Measurements from ENCODE around the gene SRGAP2C.
"Not testable (repeated sequence)": the region's sequence is repeated elsewhere in the genome, so short reads cannot be mapped to it uniquely, and the experiment has no call there.

The SRGAP2C gene

GRCh38 chr1:121184290-121185127, at the start of gene SRGAP2C, which contains the start of gene FAM72B:
Gene SRGAP2C, plus strand, starts transcription at chr1:121184975. Its CDS starts 2,472 bp downstream, at chr1:121187447.
Gene FAM72B, minus strand, starts transcription at chr1:121184340. Its CDS starts 851 bp downstream, at chr1:121183489.
- DNase-seq (ENCODE audit: extremely low read depth in 1 of 2, low read depth in 1 of 2) = peak; percentile 75 to 91

- not testable (repeated sequence) for DNase-seq (ENCODE audit: extremely low read depth in 1 of 2, low read depth in 1 of 2)
Observed at GRCh38 chr1:121140393-121140792, 44.4 kb upstream of the SRGAP2C start.

DNA sequence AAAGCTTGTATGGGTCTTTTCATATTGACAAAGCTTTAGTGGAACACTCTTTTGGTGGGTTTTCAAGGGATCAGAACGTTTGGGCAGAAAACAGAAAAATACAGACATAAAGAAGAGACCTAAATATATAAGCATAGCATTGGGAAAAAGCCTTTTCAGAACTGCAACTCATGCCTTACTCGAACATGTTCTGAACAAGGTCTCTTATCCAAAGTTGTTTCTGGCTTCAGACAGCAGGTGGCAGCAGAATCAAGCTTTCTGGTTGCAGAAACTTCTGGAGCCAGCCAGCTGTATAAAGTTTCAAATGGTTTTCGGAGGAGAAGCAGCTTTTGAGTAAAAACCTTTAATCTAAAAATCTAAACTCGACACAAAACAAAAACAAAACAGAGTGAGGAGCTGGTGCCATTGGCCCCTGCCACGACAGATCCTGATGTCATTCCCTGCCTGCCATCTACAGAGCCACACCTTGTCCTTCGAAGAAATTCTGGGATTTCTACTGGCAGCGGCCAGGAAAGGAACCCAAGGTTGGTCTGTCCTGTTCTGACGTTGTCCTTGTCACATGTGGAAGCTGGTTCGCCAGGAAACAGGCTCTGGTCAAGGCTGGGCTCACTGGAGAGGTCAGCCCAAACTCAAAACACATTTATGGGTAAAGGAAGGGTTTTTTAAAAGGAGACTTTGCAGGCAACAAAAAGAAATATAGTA, 36.1 kb upstream of the SRGAP2C start:
- DNase-seq (ENCODE audit: extremely low read depth in 1 of 2, low read depth in 1 of 2) = not testable (repeated sequence)

DNA sequence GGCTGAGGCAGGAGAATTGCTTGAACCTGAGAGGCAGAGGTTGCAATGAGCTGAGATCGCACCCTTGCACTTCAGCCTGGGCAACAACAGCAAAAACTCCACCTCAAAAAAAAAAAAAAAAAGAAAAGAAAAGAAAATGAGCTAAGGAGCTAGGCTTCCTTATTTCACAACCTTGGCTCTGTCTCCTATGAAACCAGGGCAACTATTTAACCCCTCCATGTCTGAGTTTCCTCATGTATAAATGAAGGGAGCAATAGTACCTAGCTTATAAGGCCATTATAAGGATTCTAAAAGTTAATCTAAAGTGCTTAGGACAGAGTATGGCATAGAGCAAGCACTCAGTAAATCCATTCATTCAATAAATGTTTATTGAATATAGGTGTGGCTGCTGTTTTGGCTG, 33.5 kb upstream of the SRGAP2C start:
- not testable (repeated sequence) for DNase-seq (ENCODE audit: extremely low read depth in 1 of 2, low read depth in 1 of 2)

DNA sequence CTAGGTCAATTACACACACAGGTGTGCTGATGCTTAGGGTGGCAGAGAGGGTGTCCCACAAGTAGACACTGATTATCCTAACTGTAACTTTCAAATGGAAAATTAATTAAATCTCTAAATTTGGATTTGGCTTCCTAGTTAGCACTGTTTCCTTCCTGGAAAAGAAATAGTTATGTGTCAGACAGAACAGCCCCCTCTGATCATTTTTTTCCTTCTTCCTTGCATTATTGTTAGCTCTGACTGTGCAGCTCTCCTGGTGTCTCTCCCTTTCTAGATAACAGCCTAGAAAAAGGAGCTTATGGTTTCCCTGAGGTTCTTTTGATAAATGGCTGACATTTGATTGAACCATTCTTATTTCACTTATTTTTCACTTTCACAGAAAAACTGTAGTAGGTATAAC, 32.0 kb upstream of the SRGAP2C start:
- DNase-seq (ENCODE audit: extremely low read depth in 1 of 2, low read depth in 1 of 2) = not testable (repeated sequence)

DNA sequence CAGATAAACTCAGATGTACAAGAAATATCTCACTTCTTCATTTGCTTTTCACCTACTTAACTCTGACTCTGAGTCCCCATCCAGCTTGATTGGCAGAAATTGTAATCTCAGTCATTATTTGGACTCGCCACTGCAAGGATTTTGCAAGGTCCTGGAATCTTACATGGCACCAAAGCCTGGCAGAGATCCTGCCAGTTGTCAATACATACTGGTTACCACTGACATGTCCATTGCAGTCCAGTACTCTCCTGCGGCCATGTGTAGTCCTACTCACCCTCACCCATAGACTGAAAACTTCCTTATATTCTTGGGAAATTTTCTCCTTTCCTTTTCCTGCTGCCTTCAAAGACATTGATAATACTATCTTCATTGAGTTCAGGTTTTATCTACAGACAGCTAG, 30.0 kb upstream of the SRGAP2C start:
- not testable (repeated sequence) for DNase-seq (ENCODE audit: extremely low read depth in 1 of 2, low read depth in 1 of 2)

GRCh38 chr1:121155671-121156358, 29.0 kb upstream of the SRGAP2C start:
- not testable (repeated sequence) for DNase-seq (ENCODE audit: extremely low read depth in 1 of 2, low read depth in 1 of 2)

GRCh38 chr1:121156958-121157603, 27.7 kb upstream of the SRGAP2C start:
- DNase-seq (ENCODE audit: extremely low read depth in 1 of 2, low read depth in 1 of 2) = not testable (repeated sequence)

DNA sequence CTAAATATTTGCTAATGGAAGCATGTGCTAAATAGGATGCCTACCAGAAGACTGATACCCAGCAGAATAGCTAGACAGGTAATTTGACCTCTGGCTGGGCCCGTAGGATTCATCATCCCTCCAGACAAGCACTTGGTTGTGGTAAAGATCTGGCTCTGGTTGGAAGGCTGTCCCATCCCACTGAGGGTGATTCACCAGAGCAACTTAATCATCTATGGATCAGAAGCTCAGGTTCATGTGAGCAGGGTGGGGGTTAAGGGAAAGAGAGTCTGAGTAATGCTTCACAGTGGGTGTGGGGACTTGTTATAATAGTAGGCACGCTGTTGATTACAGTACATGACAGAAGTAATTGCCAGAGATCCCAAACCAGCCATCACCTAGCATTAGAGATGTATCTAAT, 27.2 kb upstream of the SRGAP2C start:
- DNase-seq (ENCODE audit: extremely low read depth in 1 of 2, low read depth in 1 of 2) = not testable (repeated sequence)

DNA sequence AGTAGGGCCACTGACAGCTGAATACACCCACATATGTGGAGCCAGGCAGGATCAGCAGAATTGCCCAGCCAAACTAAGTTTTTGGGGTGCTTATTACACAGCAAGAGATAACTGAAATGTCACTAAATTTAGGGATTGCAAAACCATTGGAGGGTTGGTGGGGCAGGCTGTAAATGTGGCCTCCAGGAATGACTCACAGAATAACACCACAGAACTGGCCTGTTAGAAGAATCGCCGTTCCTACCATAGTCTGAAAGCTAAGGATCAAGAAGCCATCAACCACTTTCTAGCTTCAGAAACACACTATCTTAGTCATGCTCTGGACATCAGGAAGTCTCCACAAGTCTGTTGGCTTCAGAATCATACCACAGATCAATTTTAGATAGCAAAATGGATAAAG, 24.7 kb upstream of the SRGAP2C start:
- DNase-seq (ENCODE audit: extremely low read depth in 1 of 2, low read depth in 1 of 2) = not testable (repeated sequence)

- DNase-seq (ENCODE audit: extremely low read depth in 1 of 2, low read depth in 1 of 2) = not testable (repeated sequence)
Observed at GRCh38 chr1:121161199-121161901, 23.4 kb upstream of the SRGAP2C start.

DNA sequence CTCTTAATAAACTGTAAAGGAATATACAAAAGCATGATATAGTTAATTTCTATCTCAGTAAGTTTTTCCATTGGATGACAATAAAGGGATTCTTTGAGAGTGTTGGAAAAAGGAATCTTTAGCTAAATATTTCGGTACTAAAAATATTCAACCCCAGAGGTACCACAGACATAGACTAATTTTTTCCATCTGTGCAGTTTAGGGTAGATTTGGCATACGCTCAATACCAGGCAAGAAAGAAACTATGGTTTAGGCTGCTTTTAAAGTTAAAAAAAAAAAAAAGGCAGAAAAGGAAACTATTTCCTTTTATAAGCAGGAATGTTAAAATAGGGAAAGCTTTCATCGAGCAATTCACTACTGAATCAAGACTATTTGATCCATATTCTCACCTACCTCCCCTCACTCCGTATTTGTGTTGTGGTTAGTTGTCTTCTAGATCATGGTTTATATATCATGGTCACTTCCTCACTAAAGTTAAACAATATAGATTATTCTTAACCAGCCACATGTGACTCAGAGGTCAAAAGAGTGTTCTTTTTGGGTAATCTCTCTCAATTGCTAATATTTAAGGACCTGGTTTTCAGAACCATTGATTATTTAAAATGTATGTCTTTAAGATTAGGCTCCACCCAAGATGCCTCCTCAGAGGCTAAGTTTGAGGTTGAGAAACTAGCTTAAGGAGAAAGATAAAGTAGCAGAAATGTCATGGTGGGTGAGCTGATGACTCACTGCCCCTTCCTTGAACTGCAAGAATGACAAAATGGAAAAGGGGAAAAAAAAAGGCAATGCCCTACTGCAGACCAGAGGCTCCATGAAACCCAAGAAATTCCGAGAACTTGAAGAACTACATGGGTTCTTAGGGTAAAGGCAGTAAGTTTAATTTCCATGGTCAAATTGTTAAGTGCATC, 20.7 kb upstream of the SRGAP2C start:
- not testable (repeated sequence) for DNase-seq (ENCODE audit: extremely low read depth in 1 of 2, low read depth in 1 of 2)

DNA sequence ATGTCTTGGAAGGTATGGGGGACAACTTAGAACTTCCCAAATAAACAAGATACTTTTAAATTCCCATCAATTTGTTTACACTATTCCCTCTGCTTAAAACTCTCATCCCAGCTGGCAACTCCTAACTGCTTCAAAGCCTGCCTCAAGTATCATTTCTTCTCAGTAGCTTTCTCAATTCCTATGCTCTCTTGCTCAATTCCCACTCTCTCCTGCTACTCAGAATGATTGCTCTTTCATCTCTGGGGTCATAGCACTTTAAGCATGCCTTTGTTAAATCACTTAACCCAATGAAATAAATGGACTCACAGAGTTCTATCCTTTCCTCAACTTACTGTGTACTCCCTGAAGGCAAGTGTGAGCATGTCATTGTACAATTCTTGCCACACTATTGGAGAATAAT, 19.5 kb upstream of the SRGAP2C start:
- DNase-seq (ENCODE audit: extremely low read depth in 1 of 2, low read depth in 1 of 2) = not testable (repeated sequence)

GRCh38 chr1:121167225-121167738, 17.5 kb upstream of the SRGAP2C start:
- not testable (repeated sequence) for DNase-seq (ENCODE audit: extremely low read depth in 1 of 2, low read depth in 1 of 2)

DNA sequence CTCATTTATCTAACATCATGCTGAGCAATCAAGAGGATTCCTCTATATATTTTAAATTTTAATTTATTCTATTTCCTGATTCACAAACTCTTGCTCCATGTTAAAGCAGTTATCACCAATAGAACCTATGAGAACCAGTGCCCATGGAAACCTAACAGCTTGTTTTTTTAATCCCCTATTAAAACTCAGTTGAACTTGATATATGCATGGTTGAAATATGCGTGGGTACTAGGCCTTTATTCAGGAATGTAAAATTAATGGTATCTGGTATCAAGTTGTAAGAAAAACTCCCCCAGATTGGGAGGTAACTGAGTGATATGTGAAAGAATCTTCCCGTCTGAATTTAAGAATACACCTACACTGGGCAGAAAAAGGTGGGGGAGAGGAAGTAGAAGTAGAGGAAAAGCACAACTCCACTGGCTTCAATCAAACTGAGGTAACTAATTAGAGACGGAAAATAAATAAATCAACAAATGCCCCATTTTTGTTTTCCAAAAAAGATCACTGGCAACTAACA, 16.6 kb upstream of the SRGAP2C start:
- DNase-seq (ENCODE audit: extremely low read depth in 1 of 2, low read depth in 1 of 2) = not testable (repeated sequence)

DNA sequence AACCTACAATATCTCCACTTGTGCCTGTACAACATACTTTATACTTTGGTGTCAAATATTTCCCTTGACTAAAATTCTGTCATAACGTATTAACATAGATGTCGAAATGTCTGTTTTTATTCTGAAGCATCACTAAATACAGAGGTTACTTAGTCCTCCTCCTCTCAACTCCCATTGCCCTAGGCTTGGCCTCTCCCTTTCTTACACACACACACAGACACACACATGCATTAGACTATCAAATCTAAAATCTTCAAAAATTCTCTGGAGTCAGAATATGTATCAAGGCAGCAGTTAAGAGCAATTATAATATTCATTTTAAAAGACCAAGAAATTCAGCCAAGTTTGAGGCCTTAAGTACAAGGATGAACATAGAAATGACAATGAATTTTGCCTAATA, 8.1 kb upstream of the SRGAP2C start:
- DNase-seq (ENCODE audit: extremely low read depth in 1 of 2, low read depth in 1 of 2) = not testable (repeated sequence)

GRCh38 chr1:121178197-121178596, 6.6 kb upstream of the SRGAP2C start:
- not testable (repeated sequence) for DNase-seq (ENCODE audit: extremely low read depth in 1 of 2, low read depth in 1 of 2)

DNA sequence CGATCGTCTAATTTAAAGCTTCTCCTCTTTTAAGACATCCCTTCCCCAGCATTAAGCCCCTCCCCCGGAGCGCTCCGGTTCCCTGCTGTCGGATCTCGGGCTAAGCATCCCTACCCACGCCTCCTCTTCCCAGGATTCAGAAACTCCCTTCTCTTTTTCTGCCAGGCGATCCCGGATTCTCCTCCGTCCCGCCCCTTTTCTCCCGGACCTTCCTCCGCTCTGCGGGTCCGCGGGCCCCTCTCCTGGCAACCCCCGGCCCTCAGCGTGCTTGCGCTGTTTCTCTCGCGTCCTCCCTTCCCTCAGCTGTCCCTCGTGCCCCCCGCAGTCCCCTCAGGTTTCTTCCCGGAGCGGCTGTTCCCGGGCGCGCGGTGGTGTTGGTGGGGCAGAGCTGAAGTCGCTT, 908 bp upstream of the SRGAP2C start:
- not testable (repeated sequence) for DNase-seq (ENCODE audit: extremely low read depth in 1 of 2, low read depth in 1 of 2)
